Stimulated activated naive CD8-positive, alpha-beta T cell treated with anti-CD3 and anti-CD28 coated beads, Interleukin-15, amount 100 ng/mL, for 72 hours (primary cell): ENCODE results near the gene FANK1.
A peak's percentile ranks its signal among the peaks of the same experiment; 100 is the strongest.
"Not testable (repeated sequence)": the region's sequence is repeated elsewhere in the genome, so short reads cannot be mapped to it uniquely, and the experiment has no call there.

Experiments
- ATAC-seq: fragments of 150-1000 bp; cut with Tn5 transposase; 2 replicates; pipeline ENCODE4 v1.10.0; 2021; ENCODE audit warnings: mild to moderate bottlenecking, moderate library complexity
- DNase-seq, 2 donors: peaks; one replicate each; pipeline ENCODE4 v3.0.0; 2021 to 2022
- H3K27ac Mint-ChIP-seq, 2 donors: one replicate each; pipeline ENCODE4 v1.8.0; 2022; ENCODE audit warnings: mild to moderate bottlenecking in 2 of 2, mixed read lengths in 2 of 2, moderate library complexity in 2 of 2
- H3K27me3 Mint-ChIP-seq: one replicate; pipeline ENCODE4 v1.8.0; 2022; ENCODE audit warnings: mixed read lengths
- H3K4me1 Mint-ChIP-seq: one replicate; pipeline ENCODE4 v1.8.0; 2022; ENCODE audit warnings: mild to moderate bottlenecking, mixed read lengths
- H3K4me3 Mint-ChIP-seq, 2 donors: one replicate each; pipeline ENCODE4 v1.8.0; 2022; ENCODE audit warnings: mild to moderate bottlenecking in 2 of 2, mixed read lengths in 2 of 2, moderate library complexity in 1 of 2
- H3K9me3 Mint-ChIP-seq, 2 donors: one replicate each; pipeline ENCODE4 v1.8.0; 2022; ENCODE audit warnings: mixed read lengths in 2 of 2

Gene FANK1

DNA sequence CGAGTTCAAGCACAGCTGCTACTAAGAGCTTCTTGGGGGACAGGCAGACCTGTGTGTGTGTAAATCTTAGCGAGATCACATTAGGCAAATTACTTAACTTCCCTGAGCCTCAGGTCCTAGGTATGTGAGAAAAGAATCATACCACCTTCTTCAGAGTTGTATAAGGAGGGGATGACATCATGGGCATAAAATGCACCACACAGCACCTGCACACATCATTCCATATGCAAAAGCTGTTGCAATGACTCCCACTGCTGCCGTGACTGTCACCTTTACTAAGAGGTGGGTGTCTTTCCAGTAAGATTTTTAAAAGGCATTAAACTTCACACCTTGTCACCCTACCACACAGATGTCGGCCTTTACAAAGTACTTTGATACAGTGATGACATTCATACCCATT is 146.0 kb downstream of the FANK1 start:
- DNase-seq (no peak), ATAC-seq (no peak)
- peaks cover 19% of the 10 kb centered on the region for H3K4me1 Mint-ChIP-seq
- no peaks in the 10 kb centered on the region for H3K27me3 Mint-ChIP-seq
- H3K4me3 Mint-ChIP-seq: peak overlapping the region; percentile 38 to 73
- peaks cover 0 to 8% of the 10 kb centered on the region in 2 donors for H3K9me3 Mint-ChIP-seq
- peak overlapping the region; percentile 91 to 93 for H3K27ac Mint-ChIP-seq

DNA sequence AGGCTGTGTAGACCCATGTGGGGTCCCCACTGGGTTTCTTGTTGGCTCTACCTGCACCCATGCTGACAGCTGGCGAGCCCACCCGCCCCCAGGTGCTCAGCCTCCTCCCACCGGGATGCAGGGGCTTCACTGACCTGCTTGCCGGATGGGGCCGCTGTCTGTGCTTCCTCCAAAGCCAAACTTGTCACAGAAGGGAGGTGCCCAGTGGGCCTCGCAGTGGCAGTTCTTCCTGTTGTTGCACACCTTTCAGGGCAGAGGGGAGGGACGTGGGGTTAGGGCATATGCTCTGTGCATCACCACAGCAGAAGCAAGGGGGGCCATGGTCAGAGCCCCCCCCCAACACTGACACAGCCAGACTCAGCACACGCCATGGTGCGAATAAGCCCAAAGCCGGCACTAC is 146.5 kb downstream of the FANK1 start:
- H3K27ac Mint-ChIP-seq: no peak overlapping the region
- peaks cover 19% of the 10 kb centered on the region for H3K4me1 Mint-ChIP-seq
- no peak for DNase-seq
- peaks cover 0 to 8% of the 10 kb centered on the region in 2 donors for H3K9me3 Mint-ChIP-seq
- H3K4me3 Mint-ChIP-seq: no peak overlapping the region
- no peaks in the 10 kb centered on the region for H3K27me3 Mint-ChIP-seq
- no peak for ATAC-seq

DNA sequence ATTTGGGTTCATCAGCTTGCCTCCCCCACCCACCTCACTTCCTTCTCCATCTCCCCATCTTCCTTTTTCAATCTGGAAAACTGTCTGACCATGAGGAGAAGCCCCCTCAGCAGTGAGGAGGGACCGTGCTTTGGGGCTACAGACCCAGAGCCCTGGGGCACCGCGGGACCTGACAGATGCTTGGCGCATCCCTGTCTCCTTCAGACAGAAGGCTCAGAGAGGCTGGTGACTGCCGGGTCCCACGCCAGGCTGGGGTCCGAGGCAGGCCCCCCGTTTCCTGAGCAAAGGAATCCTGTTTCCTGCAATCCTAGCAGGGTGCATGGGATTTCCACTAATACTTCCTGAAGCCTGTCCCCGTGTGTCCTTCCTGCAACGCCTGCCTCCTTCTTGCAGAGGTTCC is 147.0 kb downstream of the FANK1 start:
- ATAC-seq: no peak
- peaks cover 19% of the 10 kb centered on the region for H3K4me1 Mint-ChIP-seq
- peak overlapping the region in 1 of 2 donors; percentile 48 for H3K27ac Mint-ChIP-seq
- DNase-seq: no peak
- H3K4me3 Mint-ChIP-seq: no peak overlapping the region
- no peaks in the 10 kb centered on the region for H3K27me3 Mint-ChIP-seq
- peaks cover 0 to 8% of the 10 kb centered on the region in 2 donors for H3K9me3 Mint-ChIP-seq

DNA sequence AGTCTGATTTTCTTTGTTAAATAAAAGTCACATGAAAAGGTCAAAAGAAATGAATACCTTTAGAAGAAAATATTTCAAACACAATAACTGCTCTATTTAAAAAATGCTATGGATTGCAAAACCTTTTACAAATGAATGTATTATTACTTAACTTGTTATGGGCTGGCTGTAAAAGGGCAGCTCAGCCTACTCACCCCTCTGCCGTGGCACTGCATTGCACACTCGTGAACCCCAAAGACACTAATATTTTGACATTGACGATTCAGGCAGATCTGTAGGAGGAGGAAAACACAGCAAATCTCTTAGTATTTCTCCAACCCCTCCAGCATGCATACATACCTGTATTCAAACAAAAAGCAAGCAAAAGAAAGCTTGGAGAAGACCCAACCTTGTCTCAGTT is 149.5 kb downstream of the FANK1 start:
- Mint-ChIP-seq H3K4me3 (no peak overlapping the region), H3K9me3 (peaks cover 0 to 5% of the 10 kb centered on the region in 2 donors), H3K4me1 (peaks cover 16% of the 10 kb centered on the region), H3K27ac (no peak overlapping the region), H3K27me3 (peaks cover 6% of the 10 kb centered on the region)
- DNase-seq (no peak), ATAC-seq (no peak)

DNA sequence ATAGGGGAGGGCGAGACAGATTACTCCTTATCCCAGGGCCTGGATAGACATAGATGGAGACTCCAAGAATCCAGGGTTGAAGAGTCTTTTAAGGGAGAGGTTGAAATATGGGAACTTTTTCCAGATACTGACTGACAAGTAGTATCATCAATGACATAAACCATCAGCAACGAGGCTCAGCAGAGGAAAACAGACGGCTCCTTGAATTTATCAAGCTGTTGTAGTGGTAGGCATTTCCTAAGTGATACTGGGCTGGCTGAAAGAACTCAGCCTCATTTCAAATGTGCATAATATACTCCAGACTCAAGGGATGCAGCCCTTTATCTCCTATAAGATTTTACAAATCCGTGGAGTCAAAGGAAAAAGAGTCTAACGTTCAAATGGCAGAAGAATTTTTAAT is 150.5 kb downstream of the FANK1 start:
- ATAC-seq (no peak), DNase-seq (no peak)
- Mint-ChIP-seq H3K27me3 (peaks cover 16% of the 10 kb centered on the region), H3K4me3 (no peak overlapping the region), H3K9me3 (no peaks in the 10 kb centered on the region), H3K4me1 (peaks cover 6% of the 10 kb centered on the region), H3K27ac (no peak overlapping the region)

DNA sequence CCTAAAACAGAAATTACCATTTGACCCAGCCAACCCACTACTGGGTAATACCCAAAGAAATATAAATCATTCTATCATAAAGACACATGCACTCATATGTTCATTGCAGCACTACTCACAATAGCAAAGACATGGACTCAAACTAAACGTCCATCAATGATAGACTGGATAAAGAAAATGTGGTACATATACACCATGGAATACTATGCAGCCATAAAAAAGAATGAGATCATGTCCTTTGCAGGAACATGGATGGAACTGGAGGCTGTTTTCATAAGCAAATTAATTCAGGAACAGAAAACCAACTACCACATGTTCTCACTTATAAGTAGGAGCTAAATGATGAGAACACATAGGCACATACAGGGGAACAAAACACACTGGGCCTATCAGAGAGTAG is 151.4 kb downstream of the FANK1 start:
- H3K9me3 Mint-ChIP-seq, H3K27ac Mint-ChIP-seq, DNase-seq, ATAC-seq, H3K4me3 Mint-ChIP-seq, H3K4me1 Mint-ChIP-seq: not testable (repeated sequence)
- H3K27me3 Mint-ChIP-seq: peaks cover 16% of the 10 kb centered on the region

DNA sequence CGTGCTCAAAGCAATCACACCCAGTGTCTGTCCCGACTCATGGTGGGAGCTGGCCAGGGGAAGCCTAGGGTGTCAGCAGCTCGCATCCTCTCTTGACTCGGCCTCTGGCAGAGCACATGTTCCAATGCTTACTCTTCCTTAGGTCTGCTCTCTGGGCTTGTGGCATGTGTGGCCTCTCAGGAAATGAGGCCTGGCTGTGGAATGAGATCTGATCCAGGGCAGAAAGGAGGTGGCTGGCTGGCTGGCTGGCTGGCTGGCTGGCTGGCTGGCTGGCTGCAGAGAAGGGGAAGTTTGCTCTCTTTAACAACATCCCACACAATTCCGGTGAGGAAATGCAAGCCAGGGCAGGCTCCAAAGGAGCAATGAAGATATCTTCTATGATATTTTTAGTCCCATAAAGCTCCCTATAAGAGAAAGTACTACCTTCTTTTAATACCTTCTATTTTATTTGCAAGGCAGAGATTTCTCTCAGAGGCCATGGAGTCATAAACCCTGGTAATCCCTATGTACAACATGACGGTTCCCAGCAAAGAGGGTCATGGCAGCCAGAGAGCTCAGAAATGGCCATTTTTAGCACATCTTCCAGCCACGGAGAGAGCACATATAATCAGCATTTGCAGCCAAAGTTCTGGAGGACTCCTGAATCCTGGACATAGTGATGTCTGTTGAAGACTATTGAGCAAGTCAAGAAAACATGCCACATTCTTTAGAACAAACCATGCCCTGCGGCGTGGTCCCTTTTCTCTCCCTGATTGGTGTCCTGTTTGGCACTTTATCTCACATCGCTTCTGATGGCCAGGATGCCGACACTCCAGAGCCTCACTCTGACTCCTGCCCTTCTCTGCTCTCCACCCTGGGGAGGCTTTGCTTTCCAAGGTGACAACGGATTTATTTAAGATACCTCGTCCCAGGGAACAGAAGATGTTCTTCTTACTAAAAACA is 153.7 kb downstream of the FANK1 start:
- DNase-seq: no peak
- ATAC-seq: no peak
- H3K27ac Mint-ChIP-seq: no peak overlapping the region
- peaks cover 16% of the 10 kb centered on the region for H3K27me3 Mint-ChIP-seq
- H3K9me3 Mint-ChIP-seq: no peaks in the 10 kb centered on the region
- H3K4me1 Mint-ChIP-seq: no peaks in the 10 kb centered on the region
- H3K4me3 Mint-ChIP-seq: no peak overlapping the region

DNA sequence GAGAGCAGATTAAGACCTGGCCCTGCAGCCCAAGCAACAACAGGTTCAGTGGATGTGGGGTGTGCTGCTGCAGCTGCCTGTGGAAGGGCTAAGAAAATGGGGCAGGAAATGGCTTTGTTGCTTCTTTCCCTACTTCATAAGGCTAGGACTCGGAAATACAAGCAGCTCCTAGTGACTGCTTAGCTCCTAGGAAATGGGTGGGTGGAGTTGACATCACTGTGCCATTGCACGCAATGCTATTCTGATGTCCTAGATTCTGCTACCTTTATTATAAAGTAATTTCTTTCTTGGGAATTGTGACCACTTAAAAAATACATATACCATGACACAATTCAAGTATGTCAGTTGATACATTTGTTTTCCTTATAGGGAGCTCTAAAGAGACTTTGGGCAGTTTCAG is 155.8 kb downstream of the FANK1 start:
- H3K27ac Mint-ChIP-seq: no peak overlapping the region
- H3K4me3 Mint-ChIP-seq: no peak overlapping the region

DNA sequence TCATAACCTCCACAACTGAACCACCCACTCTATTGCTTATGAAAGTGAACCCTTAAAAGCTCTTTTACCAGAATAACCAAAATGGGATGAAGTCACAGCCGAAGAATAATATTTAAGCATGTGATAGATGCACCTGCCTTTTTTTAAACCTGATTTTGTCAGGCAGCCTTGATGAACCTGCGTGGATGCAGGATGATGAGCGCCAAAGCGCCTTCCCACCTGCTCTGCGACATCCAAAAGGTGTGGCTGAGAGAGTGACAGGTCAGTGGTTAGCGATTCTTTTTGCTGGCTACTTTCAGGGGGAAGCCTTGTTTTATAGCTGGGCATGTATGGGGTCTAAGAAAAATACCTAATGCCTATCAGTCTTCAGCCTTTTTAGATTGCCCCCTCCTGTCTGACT is 157.8 kb downstream of the FANK1 start:
- H3K27ac Mint-ChIP-seq: no peak overlapping the region
- no peaks in the 10 kb centered on the region for H3K9me3 Mint-ChIP-seq
- peaks cover 20% of the 10 kb centered on the region for H3K27me3 Mint-ChIP-seq
- ATAC-seq (no peak), DNase-seq (no peak)
- no peaks in the 10 kb centered on the region for H3K4me1 Mint-ChIP-seq
- H3K4me3 Mint-ChIP-seq: no peak overlapping the region

More for the DNA sequence above, 155.8 kb downstream of the FANK1 start:
- DNase-seq (no peak), ATAC-seq (no peak)
- Mint-ChIP-seq H3K9me3 (no peaks in the 10 kb centered on the region), H3K4me1 (no peaks in the 10 kb centered on the region), H3K27me3 (peaks cover 16% of the 10 kb centered on the region)

DNA sequence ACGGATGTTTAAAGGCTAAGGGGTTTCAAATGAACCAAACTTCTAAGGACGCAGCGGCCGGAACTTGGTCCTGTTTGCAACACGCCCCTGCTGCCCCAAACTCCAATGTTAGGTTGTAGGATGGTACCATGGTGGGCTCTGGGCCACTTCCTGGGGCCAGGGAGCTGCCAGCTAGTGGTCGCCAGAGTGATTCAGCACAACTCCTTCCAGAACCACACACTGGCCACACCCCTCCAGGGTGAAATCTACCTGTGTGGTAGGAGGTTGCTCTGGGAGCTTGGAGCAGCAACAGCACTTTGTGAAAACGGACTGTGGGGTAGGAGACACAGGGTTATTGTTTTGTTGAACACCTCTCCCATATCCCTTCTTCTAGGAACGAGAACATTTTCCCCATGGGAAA is 161.1 kb downstream of the FANK1 start:
- Mint-ChIP-seq H3K4me1 (no peaks in the 10 kb centered on the region), H3K27ac (no peak overlapping the region), H3K4me3 (no peak overlapping the region), H3K27me3 (peaks cover 26% of the 10 kb centered on the region), H3K9me3 (no peaks in the 10 kb centered on the region)
- no peak for DNase-seq
- no peak for ATAC-seq

DNA sequence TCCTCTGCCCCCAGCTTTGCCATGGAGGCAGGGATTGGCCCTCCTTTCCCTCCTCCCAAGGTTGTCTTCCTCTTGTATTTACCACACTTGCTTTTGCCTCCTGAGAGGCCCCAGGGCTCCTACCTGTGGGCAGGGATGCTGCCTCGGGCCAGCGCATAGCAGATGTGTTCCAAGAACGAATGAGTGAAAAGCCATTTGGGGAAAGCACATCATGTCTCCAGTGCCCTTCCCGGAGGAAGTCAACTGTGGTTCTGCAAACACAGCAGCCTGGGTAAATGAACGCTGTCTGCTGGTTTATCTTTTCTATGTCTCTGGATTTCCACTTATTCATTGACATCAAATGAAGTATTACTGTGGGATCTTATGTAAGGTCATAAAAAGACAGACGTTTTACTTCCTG is 161.7 kb downstream of the FANK1 start:
- no peak for DNase-seq
- no peaks in the 10 kb centered on the region for H3K4me1 Mint-ChIP-seq
- no peak overlapping the region for H3K4me3 Mint-ChIP-seq
- no peak overlapping the region for H3K27ac Mint-ChIP-seq
- no peaks in the 10 kb centered on the region for H3K9me3 Mint-ChIP-seq
- peaks cover 26% of the 10 kb centered on the region for H3K27me3 Mint-ChIP-seq
- ATAC-seq: no peak

DNA sequence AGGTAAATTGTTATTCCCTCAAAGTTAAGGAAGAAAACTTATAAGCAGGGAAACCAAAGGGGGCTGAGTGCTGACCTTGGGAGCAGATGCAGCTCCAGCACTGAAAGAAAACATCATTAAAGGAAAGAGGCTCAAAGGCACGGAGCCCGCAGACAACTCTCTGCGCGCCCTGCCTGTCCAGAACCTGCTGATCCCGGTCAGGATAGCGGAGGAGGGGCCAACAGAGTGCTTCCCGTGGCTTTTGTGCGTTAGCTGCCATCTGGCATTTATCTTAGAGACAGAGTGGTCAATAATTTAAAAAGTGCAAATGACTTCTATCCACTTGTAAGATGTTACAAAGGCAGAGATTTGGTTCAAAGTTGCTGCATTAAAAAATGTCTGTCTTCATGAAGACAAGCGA is 162.1 kb downstream of the FANK1 start:
- peaks cover 26% of the 10 kb centered on the region for H3K27me3 Mint-ChIP-seq
- H3K4me3 Mint-ChIP-seq: no peak overlapping the region
- no peak for DNase-seq
- H3K9me3 Mint-ChIP-seq: no peaks in the 10 kb centered on the region
- H3K4me1 Mint-ChIP-seq: no peaks in the 10 kb centered on the region
- ATAC-seq: no peak
- H3K27ac Mint-ChIP-seq: no peak overlapping the region
